Stimulated activated naive CD8-positive, alpha-beta T cell treated with anti-CD3 and anti-CD28 coated beads, Interleukin-15, Interleukin-2, amounts not matched to agents 100 U/mL and 50 U/mL, for 24 hours (primary cell): ENCODE data around the gene ST8SIA2.
"Not testable (repeated sequence)": the region's sequence is repeated elsewhere in the genome, so short reads cannot be mapped to it uniquely, and the experiment has no call there.

Experiments used
- ATAC-seq: fragments of 150-1000 bp; cut with Tn5 transposase; one replicate; pipeline ENCODE4 v1.10.0; 2021
- DNase-seq: peaks from one replicate; pipeline ENCODE4 v3.0.0; 2021

Gene ST8SIA2

DNA sequence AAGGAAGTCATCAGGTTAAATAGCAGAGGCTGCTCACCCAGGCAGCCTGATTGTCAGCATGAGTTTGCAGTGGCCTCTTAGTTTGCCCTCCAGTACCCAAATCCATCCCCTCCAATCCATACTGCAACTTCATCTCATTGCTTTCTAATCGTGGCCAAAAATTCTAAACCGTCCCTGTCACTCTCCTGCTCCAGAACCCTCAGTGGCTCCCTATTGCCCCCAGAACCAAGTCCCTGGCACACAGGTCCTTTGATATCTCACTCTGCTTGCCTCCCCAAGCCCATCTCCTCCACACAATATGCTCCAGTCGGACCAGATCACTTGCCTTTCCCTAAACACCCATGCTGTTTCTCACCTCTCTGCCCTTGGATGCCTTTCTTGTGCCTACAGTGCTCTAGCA is 49.7 kb downstream of the ST8SIA2 start:
- DNase-seq: no peak
- ATAC-seq: no peak

DNA sequence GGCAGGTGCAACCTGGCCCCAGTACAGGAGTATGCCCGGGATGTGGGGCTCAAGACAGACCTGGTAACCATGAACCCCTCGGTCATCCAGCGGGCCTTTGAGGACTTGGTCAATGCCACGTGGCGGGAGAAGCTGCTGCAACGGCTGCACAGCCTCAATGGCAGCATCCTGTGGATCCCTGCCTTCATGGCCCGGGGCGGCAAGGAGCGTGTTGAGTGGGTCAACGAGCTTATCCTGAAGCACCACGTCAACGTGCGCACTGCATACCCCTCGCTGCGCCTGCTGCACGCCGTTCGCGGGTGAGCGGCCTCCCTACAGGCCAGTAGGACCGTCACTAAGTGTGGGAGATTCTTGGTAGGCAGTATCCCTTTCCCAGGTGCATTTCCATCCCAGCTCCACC is 51.0 kb downstream of the ST8SIA2 start:
- DNase-seq (no peak), ATAC-seq (no peak)

DNA sequence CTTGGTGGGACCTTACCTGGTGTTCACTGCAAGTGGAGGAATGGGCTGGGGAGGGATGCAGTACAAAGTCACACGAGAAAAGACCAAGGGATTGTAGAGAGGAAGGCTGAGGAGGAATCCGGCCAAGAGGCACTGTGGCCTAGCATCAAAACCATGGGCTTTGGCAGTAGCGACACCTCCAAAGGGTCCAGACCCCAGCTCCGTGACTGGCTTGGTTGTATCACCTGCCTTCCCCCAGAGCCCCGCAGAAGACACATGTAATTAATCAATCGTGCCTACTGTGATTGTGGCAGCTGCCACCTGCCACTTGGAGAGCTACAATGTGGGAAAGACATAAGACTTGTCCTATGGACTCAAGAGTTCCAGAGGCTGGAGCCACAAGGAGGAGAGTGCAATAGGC is 54.7 kb downstream of the ST8SIA2 start:
- ATAC-seq (no peak), DNase-seq (no peak)

- no peak for DNase-seq
- no peak for ATAC-seq
These were observed 55.8 kb downstream of the ST8SIA2 start for GRCh38 chr15:92449476-92449875.

- ATAC-seq: no peak
- DNase-seq: no peak
These were observed 57.6 kb downstream of the ST8SIA2 start for GRCh38 chr15:92451225-92451825.

- DNase-seq (no peak), ATAC-seq (no peak)
These were observed 58.5 kb downstream of the ST8SIA2 start for GRCh38 chr15:92452143-92452542.

GRCh38 chr15:92453607-92454006 is 59.9 kb downstream of the ST8SIA2 start:
- ATAC-seq (no peak), DNase-seq (no peak)

GRCh38 chr15:92454555-92455105 is 60.9 kb downstream of the ST8SIA2 start:
- no peak for DNase-seq
- no peak for ATAC-seq

- no peak for ATAC-seq
These were observed 61.6 kb downstream of the ST8SIA2 start for GRCh38 chr15:92455271-92455670.

DNA sequence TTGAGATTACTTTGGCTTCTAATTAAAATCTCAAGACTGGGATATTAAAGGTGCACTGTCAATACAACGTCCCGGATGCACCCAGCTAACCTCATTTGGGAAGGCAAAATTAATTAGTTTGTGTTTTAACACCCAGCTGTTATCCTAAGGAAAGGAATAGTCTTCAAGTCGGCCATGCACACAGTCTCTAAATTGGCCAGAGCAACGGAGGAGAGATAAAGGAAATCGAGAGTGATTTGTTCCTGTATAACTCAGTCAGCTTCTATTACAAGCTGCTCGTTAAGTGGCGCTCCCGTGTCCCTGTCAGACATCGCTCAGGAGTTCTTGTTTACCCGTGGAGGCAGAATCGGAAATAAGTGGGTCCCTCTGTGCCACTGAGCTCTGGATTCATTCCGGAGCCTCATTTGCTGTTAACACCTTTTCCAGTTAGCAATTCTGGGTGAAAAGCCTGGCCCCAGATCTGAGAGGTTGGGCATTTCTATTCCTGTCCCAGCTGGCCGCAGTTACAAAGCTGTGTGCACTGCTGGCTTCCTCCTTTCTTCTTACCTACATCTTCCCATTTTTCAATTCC is 63.9 kb downstream of the ST8SIA2 start:
- no peak for DNase-seq

More at GRCh38 chr15:92455271-92455670, 61.6 kb downstream of the ST8SIA2 start:
- DNase-seq: no peak

DNA sequence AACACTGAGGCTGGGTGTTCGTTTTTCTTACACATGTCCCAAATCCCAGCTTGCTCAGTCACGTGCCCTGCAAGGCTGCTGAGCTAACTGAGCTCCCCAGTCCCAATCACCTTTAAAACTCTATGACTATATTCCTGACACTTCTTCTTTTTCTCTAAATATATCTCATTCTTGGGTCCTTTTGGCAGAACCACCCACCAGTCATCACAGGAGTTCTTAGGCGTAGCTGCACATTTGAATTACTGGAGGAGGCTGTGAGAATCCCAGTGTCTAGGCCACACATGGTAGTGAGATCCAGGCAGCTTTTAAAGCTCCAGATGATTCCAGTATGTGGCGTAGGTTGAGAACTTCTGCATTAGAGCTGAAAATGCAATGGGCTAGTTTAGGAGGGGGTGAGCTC is 66.3 kb downstream of the ST8SIA2 start:
- DNase-seq (no peak), ATAC-seq (no peak)

More for the DNA sequence above, 63.9 kb downstream of the ST8SIA2 start:
- ATAC-seq: no peak

DNA sequence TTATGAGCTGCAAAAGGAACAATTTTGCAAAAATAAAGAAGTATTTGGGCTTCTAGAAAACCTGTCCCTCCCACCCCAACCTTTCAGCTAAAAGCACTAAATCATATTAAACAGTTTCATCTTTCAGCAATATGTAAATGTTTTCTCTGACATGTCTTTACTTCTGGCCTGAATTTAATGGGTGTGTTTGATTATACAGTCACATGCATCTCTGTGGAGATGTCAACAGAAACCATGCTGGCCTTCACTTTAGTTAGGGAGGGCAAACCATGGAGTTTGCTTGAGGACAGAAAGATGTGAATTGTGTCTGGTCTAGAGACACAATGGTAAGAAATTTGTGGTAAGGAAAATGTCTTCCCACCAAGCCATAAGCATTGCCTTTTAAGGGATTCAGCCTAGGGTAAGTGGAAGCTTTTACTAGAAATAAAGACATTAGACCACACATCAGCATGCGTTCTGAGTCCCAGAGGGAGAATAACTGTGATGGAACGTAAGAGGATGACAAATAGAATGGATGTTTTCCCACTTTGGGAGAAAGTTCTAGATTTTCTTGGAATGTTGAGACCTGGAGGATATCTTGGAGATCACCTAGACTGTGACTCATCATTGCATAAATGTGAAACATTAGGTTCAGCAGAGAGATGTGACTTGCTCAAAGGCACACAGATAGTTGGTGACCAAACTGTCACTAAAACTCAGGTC is 68.9 kb downstream of the ST8SIA2 start:
- ATAC-seq: no peak
- no peak for DNase-seq

GRCh38 chr15:92463352-92463751 is 69.7 kb downstream of the ST8SIA2 start:
- DNase-seq (no peak), ATAC-seq (no peak)

- ATAC-seq (no peak), DNase-seq (no peak)
These were observed 70.1 kb downstream of the ST8SIA2 start for GRCh38 chr15:92463826-92464225.

- ATAC-seq: no peak
- no peak for DNase-seq
These were observed 73.2 kb downstream of the ST8SIA2 start for GRCh38 chr15:92466834-92467233.

GRCh38 chr15:92467245-92467644 is 73.6 kb downstream of the ST8SIA2 start:
- no peak for DNase-seq
- no peak for ATAC-seq

GRCh38 chr15:92468991-92469390 is 75.3 kb downstream of the ST8SIA2 start:
- ATAC-seq: no peak
- DNase-seq: no peak

- DNase-seq (no peak), ATAC-seq (no peak)
These were observed 77.6 kb downstream of the ST8SIA2 start for GRCh38 chr15:92471288-92471687.

GRCh38 chr15:92473756-92474155 is 80.1 kb downstream of the ST8SIA2 start:
- ATAC-seq (no peak), DNase-seq (no peak)

- not testable (repeated sequence) for DNase-seq, ATAC-seq
These were observed 86.0 kb downstream of the ST8SIA2 start for GRCh38 chr15:92479730-92480129.

DNA sequence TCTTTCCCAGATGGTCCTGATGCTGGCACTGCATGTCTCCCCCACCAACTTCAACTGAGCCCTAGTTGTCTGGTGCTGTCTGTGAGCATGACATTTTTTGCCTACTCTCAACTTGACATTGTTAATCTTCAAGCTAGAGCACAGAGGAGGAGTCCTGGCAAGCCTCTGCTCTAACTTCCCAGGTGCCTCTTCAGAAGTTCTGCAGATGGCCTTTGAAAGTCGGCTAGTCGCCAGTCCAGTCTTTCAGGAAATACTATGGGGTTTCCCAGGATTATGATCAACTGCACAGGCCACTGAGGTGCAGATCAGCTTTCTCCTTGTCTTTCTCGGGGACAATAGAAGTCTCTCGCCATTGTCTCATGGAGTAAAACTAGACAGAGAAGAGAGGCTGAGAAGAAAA is 86.7 kb downstream of the ST8SIA2 start:
- no peak for DNase-seq
- no peak for ATAC-seq

- DNase-seq (no peak), ATAC-seq (no peak)
These were observed 91.8 kb downstream of the ST8SIA2 start for GRCh38 chr15:92485441-92485840.

GRCh38 chr15:92492551-92493115 is 99.0 kb downstream of the ST8SIA2 start:
- ATAC-seq (no peak), DNase-seq (no peak)
